ENCODE results near the gene BTD.
A peak's percentile ranks its signal among the peaks of the same experiment; 100 is the strongest.
"Not testable (repeated sequence)": the region's sequence is repeated elsewhere in the genome, so short reads cannot be mapped to it uniquely, and the experiment has no call there.

BTD gene

DNA sequence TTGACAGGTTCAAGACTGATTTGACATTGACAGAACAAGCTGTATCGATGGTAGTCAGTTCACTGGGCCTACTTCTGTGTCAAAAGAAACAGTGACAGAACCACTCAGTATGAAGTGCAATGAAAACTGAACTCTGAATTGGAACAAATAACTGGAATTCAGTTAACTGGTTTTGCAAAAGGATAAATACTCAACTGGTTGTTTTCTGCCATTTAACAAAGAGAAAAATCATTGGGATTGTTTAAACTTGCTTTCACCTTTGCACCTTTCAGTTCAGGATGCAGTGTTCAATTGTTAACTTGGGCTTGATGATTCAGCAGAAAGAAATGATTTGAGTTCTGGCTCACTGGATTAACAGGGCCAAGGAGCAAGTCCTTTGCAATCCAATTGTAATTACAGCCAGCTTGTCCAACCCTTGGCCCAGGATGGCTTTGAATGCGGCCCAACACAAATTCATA is 4.9 kb downstream of the BTD start:
- DNase-seq: no peak

GRCh38 chr3:15610082-15610759 is 8.7 kb downstream of the BTD start:
- DNase-seq: no peak

DNA sequence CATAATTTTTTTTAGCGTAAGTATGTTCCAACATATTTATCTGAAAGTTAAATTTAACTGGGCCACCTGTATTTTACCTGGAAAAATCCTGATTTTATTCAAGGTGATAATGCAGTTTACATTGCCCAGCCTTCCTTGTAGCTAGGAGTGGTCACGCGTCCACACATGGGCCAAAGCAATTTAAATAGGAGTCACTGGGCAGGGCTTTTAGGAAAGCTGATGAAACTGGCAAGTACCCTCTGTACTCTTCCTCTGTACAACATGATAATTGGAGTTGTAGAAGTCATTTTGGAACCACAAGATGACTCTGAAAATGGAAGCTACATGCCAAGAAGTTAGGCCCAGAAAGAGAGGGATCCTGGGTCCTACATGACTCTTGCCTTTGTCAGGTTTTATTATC is 9.5 kb downstream of the BTD start:
- DNase-seq: no peak

DNA sequence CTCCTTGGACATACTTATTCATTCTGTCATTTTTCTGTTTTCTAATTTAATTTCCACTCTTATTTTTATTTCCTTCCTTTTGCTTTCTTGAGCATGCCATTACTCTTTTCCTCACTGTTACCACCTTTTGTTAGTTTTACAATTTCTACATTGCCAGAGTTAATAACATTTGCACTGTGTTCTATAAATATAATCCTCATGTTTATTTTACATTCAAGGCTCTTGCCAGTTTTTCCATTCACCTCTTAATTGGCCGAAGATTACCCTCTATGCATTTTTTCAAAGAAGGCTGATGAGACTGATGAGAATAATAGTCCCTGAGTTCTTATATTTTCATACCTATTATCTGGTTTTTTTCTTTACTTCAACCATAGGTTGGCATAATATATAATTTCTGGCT is 10.5 kb downstream of the BTD start:
- no peak for DNase-seq

- no peak for DNase-seq
These were observed 13.4 kb downstream of the BTD start for GRCh38 chr3:15614958-15615357.

- DNase-seq: no peak
These were observed 14.5 kb downstream of the BTD start for GRCh38 chr3:15616053-15616452.

- DNase-seq: not testable (repeated sequence)
These were observed 18.3 kb downstream of the BTD start for GRCh38 chr3:15619659-15620464.

GRCh38 chr3:15623535-15624440 is 22.2 kb downstream of the BTD start:
- DNase-seq: no peak

- DNase-seq: no peak
These were observed 27.4 kb downstream of the BTD start for GRCh38 chr3:15628967-15629366.

DNA sequence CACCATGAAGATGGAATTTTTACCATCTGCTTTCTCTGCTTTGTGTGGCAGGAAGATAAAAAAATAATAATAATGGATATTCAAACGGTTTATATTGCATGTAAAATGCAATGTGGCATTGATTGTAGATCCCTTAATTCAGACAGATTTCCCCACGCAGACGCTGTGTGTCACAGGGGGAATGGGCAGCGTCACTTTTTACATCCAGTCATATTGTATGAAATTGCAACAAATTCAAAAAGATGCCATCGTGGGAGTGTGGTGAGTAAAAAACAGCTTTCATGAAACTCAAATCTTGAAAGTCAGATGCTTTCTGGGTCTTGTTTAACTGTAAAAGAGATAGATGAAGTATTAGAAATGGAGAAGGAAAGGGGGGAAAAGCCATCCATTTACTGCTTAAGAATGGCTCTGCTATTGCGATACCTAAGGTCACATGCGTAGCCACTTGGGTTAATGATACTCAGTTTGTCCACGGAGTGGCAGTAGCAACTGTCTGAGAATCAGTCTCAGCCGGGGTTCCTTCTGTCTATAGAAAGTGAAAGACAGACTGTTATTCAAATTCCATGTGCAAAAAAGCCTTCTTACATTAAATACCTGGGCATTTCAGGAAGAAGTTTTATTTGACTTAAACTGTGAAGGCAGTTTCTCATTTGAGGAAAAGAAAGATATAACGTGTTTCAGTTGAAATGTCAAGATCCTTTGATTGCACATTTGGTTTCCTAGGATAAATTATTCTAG is 28.5 kb downstream of the BTD start:
- peak; percentile 69 for DNase-seq

- no peak for DNase-seq
These were observed 29.3 kb downstream of the BTD start for GRCh38 chr3:15630646-15631350.

- no peak for DNase-seq
These were observed 30.1 kb downstream of the BTD start for GRCh38 chr3:15631426-15632211.

DNA sequence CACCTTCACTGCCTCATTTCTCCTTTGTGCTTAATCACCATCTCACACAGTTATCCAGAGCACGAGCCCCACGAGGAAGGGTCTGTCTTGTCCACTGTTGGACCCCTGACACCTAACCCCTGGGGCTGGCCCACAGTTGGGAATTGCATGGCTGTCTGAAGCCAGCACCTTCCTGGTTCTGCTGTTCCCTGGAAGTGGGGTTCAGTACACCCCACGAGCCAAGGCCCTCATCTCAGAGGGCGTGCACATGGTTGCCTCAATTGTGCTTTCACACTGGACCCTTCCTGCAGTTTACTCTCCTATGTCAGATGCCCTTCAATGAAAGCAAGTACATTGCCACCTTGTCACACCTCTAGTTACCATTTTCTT is 30.7 kb downstream of the BTD start:
- DNase-seq: no peak

GRCh38 chr3:15633159-15633558 is 31.6 kb downstream of the BTD start:
- no peak for DNase-seq

GRCh38 chr3:15633766-15634598 is 32.4 kb downstream of the BTD start:
- no peak for DNase-seq

DNA sequence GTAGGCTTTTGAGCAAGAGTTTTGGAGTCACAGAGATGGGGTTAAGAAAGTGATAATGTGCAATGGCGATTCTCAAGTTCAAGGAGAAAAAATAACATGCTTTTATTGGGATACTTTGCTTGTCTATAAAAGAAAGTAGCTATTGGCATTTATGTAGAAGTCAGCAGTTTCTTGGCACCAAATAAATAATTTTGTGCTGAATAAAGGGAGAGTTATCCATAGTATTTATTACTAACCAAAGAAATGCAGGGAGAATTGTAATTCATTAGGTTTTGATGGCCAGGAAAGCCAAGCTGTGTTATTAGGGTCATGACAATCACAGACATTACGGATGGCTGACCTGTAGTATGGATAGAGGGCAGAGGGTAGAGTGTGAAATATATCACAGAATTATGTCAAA is 33.1 kb downstream of the BTD start:
- DNase-seq: no peak

GRCh38 chr3:15635121-15635661 is 33.6 kb downstream of the BTD start:
- no peak for DNase-seq

DNA sequence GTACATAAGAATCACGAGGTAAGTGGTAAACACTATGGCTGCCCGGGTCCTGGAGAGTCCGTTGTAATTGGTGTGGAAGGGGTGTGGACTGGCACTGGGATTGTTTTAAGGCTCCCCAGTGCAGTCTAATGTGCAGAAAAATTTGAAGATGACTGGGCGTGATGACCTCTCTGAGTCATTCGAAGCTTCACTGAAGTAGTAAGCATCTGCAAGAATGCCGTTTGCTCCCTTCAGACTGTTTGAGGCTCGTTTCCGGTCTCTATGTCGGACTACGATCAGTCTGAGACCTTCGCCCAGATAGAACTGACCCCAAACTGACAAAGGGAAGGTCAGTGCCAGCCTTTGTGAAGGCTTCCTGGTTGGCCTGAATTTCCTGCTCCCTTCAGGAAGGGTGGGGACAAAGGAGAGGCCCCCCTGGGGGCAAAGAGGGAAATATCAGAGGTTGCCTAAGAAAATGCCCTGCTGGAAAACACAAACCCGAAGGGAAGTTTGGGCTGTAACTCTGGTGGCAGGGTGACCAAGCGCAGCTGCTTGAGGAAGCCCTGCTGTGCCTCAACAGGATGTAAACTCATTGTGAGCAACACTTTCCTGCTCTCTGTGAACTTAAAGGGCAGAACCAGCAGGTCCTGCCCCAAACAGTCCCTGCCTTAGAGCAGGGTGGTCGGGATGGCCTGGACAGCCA is 34.6 kb downstream of the BTD start:
- DNase-seq: peak; percentile 39
